ENCODE data around the gene KNDC1.
"Not testable (repeated sequence)": the region's sequence is repeated elsewhere in the genome, so short reads cannot be mapped to it uniquely, and the experiment has no call there.

KNDC1 gene

DNA sequence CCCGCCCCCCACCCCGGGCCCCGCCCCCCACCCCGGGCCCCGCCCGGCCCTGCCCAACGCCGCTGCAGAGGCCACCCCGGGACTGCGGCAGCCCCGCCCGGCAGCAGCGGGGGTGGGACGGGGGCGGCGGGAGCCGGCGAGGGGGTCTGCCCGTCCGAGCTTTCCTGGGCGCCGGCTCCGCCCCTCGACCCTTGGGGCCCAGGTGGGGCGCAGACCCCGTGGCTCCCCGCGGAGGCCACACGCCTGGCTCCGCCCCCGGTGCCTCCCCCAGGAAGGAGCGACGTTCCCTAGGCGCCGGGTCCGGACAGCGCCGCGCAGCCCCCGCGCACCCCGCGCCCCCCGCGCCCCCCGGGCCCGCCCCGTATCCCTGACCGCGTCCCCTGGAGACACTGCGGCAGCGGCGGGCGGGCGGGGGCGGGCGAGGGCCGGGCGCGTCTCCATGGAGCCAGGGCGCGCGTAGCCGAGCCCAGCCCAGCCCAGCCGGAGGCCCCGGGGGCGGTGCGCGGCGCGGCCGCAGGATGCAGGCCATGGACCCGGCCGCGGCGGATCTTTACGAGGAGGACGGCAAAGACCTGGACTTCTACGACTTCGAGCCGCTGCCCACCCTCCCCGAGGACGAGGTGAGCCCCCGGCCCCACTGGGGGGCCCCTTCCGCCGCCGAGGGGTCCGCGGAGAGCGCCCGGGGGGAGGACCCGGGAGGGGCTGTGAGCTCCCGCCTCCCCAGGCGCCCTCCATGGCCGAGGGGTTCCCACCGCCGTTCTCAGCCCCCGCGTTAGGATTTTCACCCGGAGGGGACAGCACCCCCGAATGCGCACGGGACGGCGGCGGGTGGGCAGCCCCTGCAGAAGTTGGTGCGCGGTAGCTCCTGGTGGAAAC lies at the start of gene KNDC1:
Gene KNDC1, plus strand, starts transcription at position 270 of the 876 bp plus-strand sequence. Its CDS starts 249 bp downstream, at position 519.
- DNase-seq: no peak

DNA sequence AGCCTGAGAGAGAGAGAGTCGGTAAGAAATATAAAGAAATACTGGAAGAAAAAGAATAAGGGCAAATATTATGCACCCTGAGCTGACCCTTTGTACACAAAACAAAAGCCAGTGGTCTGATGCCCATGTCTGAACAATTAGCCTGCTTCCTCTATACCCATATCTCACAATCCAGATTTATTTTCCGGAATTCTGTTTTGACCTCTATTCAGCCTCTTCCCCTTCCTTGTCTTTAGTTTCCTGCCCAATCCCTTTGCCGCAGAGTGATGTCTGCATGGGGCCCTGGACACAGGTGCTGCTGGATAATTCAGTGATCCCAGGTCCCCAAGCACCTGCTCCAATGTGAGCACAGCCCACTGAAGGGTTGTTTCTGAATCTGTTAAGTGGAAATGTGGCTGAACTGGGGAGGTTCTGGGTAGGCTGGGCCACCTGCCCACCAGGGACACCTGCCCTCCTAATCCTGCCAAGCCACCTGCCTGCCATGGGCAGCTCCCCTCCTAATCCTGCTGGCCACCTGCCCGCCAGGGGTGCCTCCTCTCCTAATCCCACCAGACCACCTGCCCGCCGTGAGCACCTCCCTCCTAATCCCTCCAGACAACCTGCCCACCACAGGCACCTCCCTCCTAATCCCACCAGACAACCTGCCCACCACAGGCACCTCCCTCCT lies 49.3 kb upstream of the KNDC1 start:
- DNase-seq: no peak

DNA sequence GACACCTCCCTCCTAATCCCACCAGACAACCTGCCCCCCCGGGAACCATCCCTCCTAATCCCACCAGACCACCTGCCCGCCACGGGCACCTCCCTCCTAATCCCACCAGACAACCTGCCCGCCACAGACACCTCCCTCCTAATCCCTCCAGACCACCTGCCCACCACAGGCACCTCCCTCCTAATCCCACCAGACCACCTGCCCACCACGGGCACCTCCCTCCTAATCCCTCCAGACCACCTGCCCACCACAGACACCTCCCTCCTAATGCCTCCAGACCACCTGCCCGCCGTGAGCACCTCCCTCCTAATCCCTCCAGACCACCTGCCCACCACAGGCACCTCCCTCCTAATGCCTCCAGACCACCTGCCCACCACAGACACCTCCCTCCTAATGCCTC lies 48.4 kb upstream of the KNDC1 start:
- not testable (repeated sequence) for DNase-seq

DNA sequence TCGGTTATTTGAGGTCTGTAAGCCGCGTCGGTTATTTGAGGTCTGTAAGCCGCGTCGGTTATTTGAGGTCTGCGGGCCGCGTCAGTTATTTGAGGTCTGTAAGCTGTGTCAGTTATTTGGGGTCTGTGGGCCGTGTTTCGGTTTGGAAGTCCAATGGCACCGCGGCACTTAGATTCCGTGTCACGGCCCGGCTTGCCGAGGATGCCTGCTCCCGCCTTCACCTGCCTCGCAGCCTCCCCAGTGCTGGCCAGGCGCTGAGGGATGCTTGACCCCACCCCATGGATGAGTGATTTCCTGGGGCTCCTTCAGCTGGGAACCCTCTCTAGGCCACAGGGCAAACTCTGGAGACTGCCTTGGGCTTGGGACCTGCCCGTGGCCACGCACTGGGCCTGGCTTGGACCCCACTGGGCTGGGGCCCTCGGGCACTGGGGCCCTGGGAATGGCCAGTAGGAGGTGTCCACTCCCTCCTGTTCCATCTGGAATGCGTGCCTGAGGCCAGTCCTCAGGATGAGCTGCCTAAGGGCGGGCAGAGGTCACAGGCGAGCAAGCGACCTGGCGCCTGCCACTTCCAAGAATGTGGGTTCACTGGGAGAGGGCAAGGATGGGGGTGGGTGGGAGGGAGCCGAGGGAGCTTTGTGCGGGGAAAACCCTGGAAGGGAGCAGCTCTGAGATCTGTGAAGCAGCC lies 46.7 kb upstream of the KNDC1 start:
- no peak for DNase-seq

- no peak for DNase-seq
These were observed 46.2 kb upstream of the KNDC1 start for GRCh38 chr10:133113847-133114246.

- DNase-seq: no peak
These were observed 45.8 kb upstream of the KNDC1 start for GRCh38 chr10:133114251-133114650.

DNA sequence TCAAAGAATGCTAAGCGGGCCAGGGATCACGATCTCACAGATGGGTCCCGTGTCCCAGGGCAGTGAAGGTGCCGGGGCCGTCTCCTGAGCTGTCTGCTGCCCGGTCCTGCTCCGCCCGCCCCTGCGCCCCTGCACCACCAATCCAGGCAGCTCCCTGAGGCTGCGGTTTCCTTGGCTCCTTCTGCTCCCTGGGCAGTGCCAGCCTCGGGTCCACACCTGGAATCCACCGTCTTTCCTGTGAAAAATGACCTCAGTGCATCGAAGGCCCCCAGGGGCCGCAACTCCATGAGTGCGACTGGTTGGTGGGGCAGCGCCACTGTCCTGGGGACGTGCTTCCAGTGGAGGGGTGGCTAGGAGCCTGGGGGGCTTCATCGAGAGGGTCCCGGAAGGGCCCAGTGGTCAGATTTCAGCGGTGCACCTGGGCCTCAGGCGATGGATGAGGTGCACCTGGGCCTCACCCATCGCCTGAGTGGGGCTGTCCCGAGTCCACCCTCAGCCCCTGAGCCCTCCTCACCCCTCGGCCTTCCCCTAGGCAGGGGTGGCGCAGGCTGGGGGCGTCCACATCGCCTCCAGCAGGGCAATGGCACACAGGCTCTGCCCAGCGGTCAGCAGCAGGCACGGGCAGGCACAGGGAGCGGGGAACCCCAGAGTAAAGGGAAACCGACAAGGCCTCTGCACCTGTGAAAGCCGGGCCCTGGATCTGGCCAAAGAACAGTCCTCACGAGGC lies 45.1 kb upstream of the KNDC1 start:
- DNase-seq: no peak

- DNase-seq: no peak
These were observed 44.6 kb upstream of the KNDC1 start for GRCh38 chr10:133115453-133115842.

- DNase-seq: no peak
These were observed 44.0 kb upstream of the KNDC1 start for GRCh38 chr10:133115976-133116375.

DNA sequence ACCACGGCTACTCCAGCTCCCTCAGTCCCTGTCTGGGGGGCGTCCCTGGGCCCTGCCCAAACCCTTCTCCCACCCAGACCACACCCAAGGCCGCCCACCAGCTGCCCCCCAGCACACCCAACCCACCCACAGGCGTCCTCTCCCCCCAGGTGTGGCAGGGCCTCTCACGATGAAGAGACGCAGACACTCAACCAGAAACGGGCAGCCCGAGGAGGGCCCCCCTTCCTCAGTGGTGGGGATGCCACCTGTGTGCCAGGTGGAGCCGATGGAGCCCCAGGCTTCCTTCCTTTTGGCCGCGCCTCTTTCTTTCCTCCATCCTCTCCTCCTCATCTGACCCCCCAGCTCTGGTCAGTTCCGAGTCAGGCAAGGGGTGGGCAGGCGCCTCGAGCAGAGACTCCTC lies 43.6 kb upstream of the KNDC1 start:
- DNase-seq: no peak

GRCh38 chr10:133117036-133117687 lies 42.9 kb upstream of the KNDC1 start:
- no peak for DNase-seq

GRCh38 chr10:133117688-133118071 lies 42.3 kb upstream of the KNDC1 start:
- DNase-seq: no peak

DNA sequence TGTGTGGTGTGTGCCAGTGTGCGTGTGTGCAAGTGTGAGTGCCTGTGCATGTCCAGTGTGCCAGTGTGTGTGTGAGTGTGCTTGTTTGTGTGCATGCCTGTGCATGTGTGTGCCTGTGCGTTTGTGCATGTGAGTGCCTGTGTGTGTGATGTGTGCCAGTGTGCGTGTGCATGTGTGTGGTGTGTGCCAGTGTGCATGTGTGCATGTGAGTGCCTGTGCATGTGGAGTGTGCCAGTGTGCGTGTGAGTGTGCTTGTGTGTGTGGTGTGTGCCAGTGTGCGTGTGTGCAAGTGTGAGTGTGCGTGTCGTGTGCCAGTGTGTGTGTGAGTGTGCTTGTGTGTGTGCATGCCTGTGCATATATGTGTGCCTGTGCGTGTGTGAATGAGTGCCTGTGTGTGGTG lies 38.5 kb upstream of the KNDC1 start:
- no peak for DNase-seq

DNA sequence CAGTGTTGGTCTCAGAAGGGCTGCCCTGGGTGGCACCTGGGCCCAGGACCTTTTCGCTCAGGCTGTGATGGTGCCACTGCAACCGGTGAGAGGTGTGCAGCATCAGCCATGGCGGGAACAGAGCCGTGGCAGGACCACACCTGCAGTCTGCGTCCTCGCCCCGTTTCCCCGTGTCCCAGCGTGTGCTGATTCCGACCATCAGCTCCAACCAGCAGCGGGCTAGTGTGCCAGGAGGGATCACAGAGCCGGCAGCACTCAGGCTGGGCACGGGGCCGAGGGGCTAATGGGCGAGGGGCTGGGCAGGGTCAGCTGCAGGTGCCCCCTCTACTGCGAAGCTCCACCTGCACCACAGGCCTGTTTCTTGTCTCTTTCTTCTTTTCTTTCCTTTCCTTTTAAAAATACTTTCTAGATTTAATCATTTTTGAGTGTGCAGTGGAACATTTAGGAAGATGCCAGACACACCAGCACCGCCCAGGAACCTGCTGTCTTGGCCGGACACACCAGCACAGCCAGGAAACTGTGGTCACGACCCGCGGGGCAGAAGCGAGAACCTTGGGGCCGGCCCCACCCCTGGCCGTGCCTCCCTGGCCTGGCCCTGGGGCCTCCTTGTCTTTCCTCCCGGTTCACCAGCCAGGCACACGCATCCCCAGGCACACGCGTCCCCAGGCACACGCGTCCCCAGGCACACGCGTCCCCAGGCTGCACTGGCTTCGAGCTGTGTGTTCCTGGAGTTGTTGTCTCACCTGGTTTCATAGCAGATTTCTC lies 37.7 kb upstream of the KNDC1 start:
- DNase-seq: no peak

DNA sequence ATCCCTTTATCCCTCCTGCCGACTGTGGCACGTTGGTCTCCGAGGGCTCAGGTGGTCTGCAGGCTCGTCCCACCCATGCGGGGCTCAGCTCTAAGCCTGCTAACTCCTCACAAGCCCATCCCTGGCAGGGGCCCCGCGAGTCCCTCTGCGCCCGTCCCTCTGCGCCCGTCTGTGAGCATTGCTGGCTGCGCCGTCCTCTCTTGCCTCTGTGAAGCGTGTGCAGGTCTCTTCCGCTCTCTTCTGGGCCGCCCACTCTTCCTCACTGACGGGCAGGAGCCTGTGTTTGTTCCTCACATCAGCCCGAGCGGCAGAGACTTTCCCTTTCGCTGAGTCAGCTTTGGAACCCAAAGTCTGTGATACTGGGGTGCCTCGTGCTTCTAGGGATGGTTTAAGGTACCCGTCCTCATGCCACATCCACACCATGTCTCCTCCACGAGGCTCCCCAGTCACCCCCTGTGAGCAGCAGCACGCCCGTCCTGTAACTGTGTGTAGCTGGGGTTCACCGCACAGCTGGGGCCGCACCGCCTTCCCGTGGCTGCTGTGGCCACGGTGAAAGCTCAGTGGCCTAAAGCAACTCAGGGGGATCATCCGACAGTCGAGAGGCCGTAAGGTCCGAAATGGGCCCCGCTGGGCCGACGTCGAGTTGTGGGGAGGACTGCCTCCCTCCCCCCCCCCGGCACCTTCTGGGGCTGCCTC lies 36.8 kb upstream of the KNDC1 start:
- no peak for DNase-seq

DNA sequence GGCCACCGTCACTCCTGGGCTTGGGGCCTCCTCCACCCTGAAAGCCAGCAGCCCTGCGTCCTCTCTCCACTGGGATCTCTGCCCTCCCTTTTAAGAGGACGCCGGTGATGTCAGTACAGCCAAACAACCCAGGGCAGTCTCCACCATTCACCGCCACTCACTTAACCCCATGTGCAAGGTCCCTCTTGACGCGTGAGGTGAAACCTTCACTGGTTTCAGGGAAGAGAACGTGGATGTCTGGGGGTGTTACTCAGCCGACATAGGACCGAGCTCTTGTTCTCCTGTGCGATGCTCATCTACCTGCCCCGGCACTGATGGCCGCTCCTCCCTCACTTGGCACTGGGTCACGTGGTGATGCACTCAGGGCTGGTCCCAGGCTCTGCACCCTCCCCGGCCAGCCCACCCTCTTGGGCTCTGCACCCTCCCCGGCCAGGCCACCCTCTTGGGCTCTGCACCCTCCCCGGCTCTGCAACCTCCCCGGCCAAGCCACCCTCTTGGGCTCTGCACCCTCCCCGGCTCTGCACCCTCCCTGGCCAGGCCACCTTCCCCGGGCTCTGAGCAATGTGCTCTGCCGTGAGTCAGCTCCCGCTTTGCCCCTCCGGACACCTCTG lies 36.2 kb upstream of the KNDC1 start:
- DNase-seq: no peak

DNA sequence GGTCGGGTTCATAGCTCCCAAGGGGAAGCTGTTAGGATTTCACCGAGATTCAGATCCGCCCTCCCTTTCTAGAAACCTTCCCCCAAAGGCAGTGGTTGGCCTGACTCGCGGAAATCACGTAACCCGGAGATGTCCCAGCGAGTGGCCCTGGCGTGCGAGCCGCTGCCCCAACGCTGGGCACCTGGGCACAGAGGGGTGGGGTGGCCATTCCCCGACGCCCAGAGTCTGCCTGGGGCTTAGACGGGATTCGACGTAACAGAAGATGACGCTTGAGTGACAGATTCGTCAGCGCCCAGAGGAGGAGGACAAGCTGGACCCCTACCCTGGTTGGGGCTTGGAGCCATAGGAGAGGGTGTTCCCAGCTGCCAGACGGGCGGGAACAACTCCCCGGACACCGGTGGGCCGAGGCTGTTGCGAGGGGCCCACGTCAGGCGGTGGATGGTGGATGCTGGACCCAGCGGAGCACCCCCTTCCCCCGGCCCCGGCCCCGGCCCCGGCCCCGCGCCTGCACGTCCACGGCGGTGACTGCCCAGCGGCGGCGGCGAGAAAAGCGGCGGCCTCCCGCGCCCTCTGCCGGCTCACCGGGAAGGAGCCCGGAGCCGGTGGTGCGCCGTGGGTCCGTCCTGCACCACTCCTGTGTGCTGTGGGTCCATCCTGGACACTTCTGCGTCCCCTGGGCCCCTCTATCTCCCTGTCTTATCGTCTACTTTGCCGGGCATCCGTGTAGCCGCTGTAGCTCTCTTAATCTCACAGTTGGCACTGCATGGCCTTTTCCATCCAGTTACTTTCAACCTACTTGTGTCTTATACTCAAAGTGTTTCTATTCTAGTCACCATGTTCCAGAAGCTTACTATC lies 35.4 kb upstream of the KNDC1 start:
- DNase-seq: no peak

DNA sequence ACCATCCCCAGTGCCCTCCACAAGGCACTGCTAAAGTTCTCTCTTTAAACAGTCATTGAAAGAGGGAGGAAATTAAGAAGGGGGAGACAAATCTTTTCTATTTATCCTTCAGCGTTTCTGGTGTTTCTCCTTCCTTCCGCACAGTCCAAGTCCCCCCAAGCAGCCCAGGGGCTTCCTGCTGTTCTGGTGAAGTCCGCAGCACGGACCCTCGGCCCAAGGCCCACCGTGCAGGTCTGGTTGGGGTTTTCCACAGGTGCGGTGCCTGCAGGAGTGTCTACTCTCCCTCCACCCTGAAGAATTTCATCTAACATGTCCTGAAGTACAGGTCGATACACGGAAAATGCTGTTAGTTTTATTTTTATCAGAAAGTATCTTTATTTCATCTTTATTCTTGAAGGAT lies 34.1 kb upstream of the KNDC1 start:
- no peak for DNase-seq

DNA sequence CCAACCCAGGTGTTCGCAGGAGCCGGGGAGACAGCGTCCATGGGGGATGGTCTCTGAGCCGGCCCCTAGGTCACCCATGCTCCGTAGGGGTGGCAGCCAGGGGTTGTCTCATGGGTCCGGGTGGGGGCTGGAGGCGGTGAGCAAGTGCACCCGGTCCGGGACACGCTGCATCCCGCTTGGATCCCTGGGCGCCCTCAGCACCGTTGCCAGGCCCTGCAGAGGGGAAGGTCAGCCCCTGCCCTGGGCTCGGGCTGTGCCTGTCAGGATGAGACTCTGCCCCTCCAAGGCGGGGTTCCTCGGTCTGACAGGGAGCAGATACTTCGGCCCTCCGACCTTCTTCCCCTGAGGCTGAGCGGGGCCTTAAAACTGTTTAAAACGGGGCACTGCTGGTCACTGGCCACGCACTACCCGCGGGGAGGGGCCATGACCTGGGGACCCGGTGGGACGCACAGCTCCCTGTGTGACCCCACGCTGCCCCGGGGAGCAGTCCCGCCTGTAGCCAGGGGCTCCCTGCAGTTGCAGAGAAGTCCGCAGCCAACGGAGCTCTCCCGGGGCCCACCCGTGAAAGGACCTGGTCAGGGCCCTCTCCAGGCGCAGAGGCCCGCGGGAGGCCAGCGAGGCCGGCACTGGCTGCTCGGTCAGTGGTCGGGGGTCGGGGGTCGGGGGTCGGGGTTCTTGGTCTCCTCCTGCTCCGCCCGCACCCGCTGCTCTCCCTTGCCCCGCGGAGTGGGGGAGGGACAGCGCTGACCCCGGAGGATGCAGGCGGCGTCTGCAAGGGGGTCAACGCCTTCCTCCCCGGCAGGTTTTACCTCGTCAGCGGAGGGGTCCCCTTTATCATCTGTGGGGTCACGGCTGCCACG lies 33.4 kb upstream of the KNDC1 start:
- no peak for DNase-seq
